Loucy (cell line): Measurements from ENCODE around the gene ZNF837.

Experiments used
- H2AFZ ChIP-seq: fragments of 200-600 bp; sonication (generic); 2 replicates; pipeline ENCODE4 v1.6.0; 2016; ENCODE audit warnings: antibody characterized with exemption, mild to moderate bottlenecking, low read length, moderate library complexity
- H3F3A ChIP-seq: fragments of 200-600 bp; 2 replicates; pipeline ENCODE4 v1.6.0; 2016; ENCODE audit warnings: antibody characterized with exemption, low read depth, mild to moderate bottlenecking
- H3K27me3 ChIP-seq: fragments of 200-600 bp; sonication (generic); 2 replicates; pipeline ENCODE4 v1.6.1; 2014; ENCODE audit warnings: low read length, mild to moderate bottlenecking; ENCODE audit not compliant: insufficient read depth, poor library complexity, severe bottlenecking
- H3K36me3 ChIP-seq: fragments of 200-600 bp; sonication (generic); 2 replicates; pipeline ENCODE4 v1.6.1; 2016; ENCODE audit warnings: low read length; ENCODE audit not compliant: insufficient read depth
- H3K4me1 ChIP-seq: fragments of 200-600 bp; sonication (generic); 2 replicates; pipeline ENCODE4 v1.5.1; 2014; ENCODE audit warnings: low read length, mild to moderate bottlenecking; ENCODE audit not compliant: insufficient read depth, poor library complexity, severe bottlenecking
- H3K4me2 ChIP-seq: fragments of 200-600 bp; sonication (generic); 2 replicates; pipeline ENCODE4 v1.6.0; 2014; ENCODE audit warnings: antibody characterized with exemption, low read length, low read depth, mild to moderate bottlenecking; ENCODE audit not compliant: poor library complexity, severe bottlenecking
- H3K4me3 ChIP-seq: fragments of 200-600 bp; sonication (generic); 2 replicates; pipeline ENCODE4 v1.5.1; 2014; ENCODE audit warnings: low read length, mild to moderate bottlenecking, mixed read lengths; ENCODE audit not compliant: poor library complexity, severe bottlenecking
- H3K79me2 ChIP-seq: fragments of 200-600 bp; sonication (generic); 2 replicates; pipeline ENCODE4 v1.6.1; 2014; ENCODE audit warnings: low read length; ENCODE audit not compliant: insufficient read depth
- H3K9ac ChIP-seq: fragments of 200-600 bp; sonication (generic); 2 replicates; pipeline ENCODE4 v1.6.0; 2014; ENCODE audit warnings: mild to moderate bottlenecking, low read depth, low read length, moderate library complexity; ENCODE audit not compliant: poor library complexity, severe bottlenecking
- H3K9me2 ChIP-seq: fragments of 200-600 bp; sonication (generic); replicated peaks from 2 replicates; pipeline ENCODE4 v1.6.1; 2016; ENCODE audit warnings: low read depth, low read length, mixed read lengths
- H3K9me3 ChIP-seq: fragments of 200-600 bp; sonication (generic); 2 replicates; pipeline ENCODE4 v1.6.1; 2014; ENCODE audit warnings: mild to moderate bottlenecking, antibody characterized with exemption, low read length, low read depth; ENCODE audit not compliant: insufficient read depth
- H4K20me1 ChIP-seq: fragments of 200-600 bp; sonication (generic); 2 replicates; pipeline ENCODE4 v1.6.0; 2014; ENCODE audit warnings: antibody characterized with exemption, low read length, mild to moderate bottlenecking; ENCODE audit not compliant: insufficient read depth, poor library complexity, severe bottlenecking
- EZH2phosphoT487 ChIP-seq: fragments of 200-600 bp; IDR thresholded peaks from 2 replicates; pipeline ENCODE4 v1.6.1; 2018; ENCODE audit warnings: antibody characterized with exemption, mild to moderate bottlenecking, moderate library complexity, borderline replicate concordance
- TF ChIP-seq, protein P1 (sequence below): fragments of 200-600 bp; sonication (generic); conservative IDR thresholded peaks from 2 replicates; pipeline ENCODE4 v1.5.1; 2014; ENCODE audit warnings: mild to moderate bottlenecking, antibody characterized with exemption, low read length

The ZNF837 gene

DNA sequence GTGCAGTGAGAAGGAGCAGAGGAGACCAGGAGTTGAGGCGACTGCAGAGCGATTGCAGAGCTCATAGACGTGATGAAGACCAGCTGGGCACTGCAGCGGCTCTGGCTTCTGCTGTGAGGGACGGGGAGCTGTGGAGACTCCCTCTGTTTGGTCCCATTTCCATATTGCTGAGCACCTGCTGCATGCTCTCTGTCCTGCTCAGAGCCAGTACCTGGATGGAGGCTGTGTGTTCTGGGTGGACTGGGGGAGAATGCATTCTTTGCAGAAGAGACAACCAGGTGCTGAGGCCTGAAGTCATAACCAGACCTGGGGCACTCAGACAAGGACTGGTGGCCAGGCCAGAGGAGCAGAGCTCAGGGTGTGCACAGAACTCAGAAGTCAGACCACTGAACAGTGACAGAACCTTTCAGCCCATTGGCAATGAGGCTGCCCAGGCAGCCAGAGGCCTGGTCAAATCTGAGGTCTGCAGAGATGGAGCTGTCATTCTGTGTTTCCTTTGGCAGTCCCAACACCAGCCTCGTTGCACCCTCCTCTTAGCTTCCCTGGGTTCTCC lies 26.3 kb downstream of the ZNF837 start:
- Histone ChIP-seq H3K9me3 (no peaks in the 10 kb centered on the region), H3K79me2 (no peaks in the 10 kb centered on the region), H3K27me3 (no peaks in the 10 kb centered on the region), H3K9me2 (no peaks in the 10 kb centered on the region), H2AFZ (no peak overlapping the region), H3K4me3 (no peak overlapping the region), H3F3A (no peaks in the 10 kb centered on the region), H4K20me1 (no peaks in the 10 kb centered on the region), H3K4me1 (peaks cover 2% of the 10 kb centered on the region), H3K36me3 (no peaks in the 10 kb centered on the region), H3K4me2 (no peak overlapping the region), H3K9ac (no peak overlapping the region)
- TF ChIP-seq EZH2phosphoT487: no peak
- TF ChIP-seq, protein P1, sequence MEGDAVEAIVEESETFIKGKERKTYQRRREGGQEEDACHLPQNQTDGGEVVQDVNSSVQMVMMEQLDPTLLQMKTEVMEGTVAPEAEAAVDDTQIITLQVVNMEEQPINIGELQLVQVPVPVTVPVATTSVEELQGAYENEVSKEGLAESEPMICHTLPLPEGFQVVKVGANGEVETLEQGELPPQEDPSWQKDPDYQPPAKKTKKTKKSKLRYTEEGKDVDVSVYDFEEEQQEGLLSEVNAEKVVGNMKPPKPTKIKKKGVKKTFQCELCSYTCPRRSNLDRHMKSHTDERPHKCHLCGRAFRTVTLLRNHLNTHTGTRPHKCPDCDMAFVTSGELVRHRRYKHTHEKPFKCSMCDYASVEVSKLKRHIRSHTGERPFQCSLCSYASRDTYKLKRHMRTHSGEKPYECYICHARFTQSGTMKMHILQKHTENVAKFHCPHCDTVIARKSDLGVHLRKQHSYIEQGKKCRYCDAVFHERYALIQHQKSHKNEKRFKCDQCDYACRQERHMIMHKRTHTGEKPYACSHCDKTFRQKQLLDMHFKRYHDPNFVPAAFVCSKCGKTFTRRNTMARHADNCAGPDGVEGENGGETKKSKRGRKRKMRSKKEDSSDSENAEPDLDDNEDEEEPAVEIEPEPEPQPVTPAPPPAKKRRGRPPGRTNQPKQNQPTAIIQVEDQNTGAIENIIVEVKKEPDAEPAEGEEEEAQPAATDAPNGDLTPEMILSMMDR: no peak

DNA sequence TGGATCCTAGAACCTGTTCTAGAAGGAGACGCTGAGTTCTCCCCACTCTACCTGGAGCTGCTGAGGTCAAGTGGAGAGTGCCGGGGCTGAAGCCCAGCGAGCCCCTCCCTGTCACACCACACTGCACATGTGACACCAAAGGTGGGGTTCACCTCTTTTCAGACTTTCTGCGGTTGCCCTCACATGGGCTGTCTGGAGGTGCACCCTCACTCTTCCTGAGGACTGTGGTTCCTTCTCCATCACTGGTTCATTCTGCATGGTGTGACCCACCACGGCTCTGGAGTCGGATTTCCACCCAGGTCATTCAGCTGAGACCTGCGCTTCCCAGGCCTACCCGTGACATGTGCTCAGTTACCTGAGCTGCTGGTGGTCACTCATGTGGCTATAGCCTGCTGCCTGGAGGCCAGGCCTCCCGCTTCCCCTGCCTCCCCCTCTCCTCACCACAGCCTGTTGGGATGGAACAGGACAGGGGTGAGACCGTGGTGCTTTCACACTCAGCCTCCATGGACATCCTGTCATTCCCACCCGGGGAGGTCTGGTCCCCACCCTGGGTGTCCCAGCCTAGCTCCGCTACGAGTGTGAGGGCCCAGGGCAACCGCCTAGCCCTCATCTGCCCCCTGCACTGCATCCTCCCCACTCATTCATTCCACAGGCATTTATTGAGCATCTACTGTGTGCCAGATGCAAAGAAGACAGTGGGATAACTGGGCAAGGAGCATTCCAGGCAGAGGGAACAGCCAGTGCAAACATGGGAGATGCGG lies 26.9 kb downstream of the ZNF837 start:
- H3K36me3 ChIP-seq: no peaks in the 10 kb centered on the region
- H3F3A ChIP-seq: no peaks in the 10 kb centered on the region
- no peaks in the 10 kb centered on the region for H3K9me3 ChIP-seq
- H3K4me2 ChIP-seq: no peak overlapping the region
- H3K79me2 ChIP-seq: no peaks in the 10 kb centered on the region
- TF ChIP-seq EZH2phosphoT487: no peak
- TF ChIP-seq, protein P1: no peak
- H3K9ac ChIP-seq: no peak overlapping the region
- H3K27me3 ChIP-seq: no peaks in the 10 kb centered on the region
- H2AFZ ChIP-seq: no peak overlapping the region
- peaks cover 7% of the 10 kb centered on the region for H3K4me1 ChIP-seq
- no peak overlapping the region for H3K4me3 ChIP-seq
- H4K20me1 ChIP-seq: no peaks in the 10 kb centered on the region
- no peaks in the 10 kb centered on the region for H3K9me2 ChIP-seq

DNA sequence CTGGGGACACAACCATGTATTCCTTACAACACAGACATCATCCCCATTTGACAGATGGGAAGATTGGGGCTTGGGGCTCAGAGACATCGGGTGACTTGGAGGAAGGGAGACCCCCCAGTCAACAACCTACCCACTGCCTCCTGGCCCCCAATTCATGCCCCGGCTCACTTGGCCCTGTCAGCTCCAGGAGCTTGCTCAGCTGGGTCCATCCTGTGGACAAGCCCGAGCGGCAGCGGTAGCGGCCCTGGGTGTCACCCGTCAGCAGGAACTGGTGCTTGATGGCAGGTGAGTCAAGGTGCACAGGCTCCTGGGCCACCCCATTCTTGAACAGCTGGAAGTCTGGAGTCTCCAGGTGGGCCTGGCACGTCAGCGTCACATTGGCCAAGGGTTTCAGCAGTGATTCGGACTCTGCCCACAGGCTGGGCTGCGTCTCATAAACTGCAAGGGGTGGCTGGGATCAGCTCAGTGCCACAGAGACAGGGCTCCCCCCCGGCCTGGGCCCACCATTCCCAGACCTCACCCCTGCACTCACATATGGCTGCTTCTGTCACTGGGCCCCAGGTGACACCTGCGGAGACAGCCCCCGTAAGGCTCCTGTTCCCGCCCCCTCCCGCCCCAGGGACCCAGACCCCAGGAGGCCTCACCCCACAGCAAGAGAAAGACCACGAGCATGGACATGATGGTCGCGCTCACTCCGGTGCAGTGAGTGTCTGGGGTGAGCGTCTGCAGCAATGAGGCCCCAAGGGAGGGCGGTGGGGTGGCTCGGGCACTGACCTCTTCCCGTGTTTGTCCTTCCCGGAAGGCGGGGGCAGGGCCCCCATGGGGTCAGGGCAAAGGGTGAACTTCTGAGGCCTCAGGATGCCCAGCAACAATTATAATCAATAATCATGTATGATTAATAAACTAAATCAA lies 27.8 kb downstream of the ZNF837 start, which contains the start of gene A1BG:
Gene A1BG, minus strand, starts transcription at position 733 of the 912 bp plus-strand sequence. Its CDS starts 55 bp downstream, at position 678.
- peaks cover 15% of the 10 kb centered on the region for H3K4me1 ChIP-seq

More for the DNA sequence above, 27.8 kb downstream of the ZNF837 start, which contains the start of gene A1BG:
- TF ChIP-seq, protein P1: no peak
- TF ChIP-seq EZH2phosphoT487: no peak
- Histone ChIP-seq H4K20me1 (no peaks in the 10 kb centered on the region), H3K36me3 (no peaks in the 10 kb centered on the region), H3K9me2 (no peaks in the 10 kb centered on the region), H2AFZ (no peak within 1 kb of the TSS), H3K79me2 (peaks cover 7% of the 10 kb centered on the region), H3F3A (no peaks in the 10 kb centered on the region), H3K4me2 (no peak within 1 kb of the TSS), H3K27me3 (no peaks in the 10 kb centered on the region), H3K9ac (no peak within 1 kb of the TSS), H3K9me3 (no peaks in the 10 kb centered on the region), H3K4me3 (no peak within 1 kb of the TSS)
